NCI-H2171 treated with DMSO at 0.1 percent for 48 hours (cell line): ENCODE results near the gene PAX8.
"Not testable (repeated sequence)": the region's sequence is repeated elsewhere in the genome, so short reads cannot be mapped to it uniquely, and the experiment has no call there.

Experiments
- DNase-seq: peaks from one replicate; lab custom pipeline; 2025; lab: John Stamatoyannopoulos, UW

PAX8 gene

DNA sequence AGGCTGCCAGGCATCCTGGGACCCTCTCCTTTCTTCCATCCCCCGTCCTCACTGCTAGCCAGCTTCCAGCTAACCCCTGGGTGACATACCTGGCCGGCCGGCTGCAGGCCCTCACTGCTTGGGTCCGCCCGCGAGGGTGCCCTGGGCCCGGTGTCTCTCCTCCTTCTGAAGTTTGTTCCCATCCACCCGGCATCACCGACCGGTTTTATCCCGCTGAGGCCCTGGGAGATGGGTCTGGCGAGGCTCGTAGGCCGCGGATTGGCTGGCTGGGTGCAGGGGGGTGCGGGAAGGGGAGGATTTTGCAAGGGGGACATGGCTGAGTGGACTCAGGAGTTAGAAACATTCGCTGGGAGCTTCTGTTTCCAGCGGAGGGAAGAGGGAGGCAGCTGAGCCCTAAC lies at the start of gene PAX8:
Gene PAX8 (minus strand): TSS at position 180 of the 398 bp plus-strand sequence. CDS start 527 bp downstream, outside the sequence.
- no peak for DNase-seq

DNA sequence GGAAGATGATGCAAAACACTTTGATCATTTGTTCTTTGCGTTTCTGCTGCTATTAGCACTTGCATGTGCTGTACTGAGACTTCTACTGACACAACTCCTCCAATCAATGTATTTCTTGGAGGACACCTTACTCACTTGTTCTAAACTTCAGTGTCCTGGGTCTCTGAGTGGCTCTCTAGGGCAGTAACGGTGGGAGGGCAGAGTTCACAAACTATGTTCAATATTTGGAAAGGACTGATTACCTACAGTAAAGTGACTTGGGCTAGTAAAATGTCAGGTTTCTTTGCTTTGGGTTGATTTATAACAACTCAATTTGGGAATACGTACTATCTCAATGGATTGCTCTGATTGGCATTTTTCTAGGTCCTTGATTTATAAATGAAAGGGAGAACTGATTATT lies 49.3 kb upstream of the PAX8 start:
- no peak for DNase-seq

DNA sequence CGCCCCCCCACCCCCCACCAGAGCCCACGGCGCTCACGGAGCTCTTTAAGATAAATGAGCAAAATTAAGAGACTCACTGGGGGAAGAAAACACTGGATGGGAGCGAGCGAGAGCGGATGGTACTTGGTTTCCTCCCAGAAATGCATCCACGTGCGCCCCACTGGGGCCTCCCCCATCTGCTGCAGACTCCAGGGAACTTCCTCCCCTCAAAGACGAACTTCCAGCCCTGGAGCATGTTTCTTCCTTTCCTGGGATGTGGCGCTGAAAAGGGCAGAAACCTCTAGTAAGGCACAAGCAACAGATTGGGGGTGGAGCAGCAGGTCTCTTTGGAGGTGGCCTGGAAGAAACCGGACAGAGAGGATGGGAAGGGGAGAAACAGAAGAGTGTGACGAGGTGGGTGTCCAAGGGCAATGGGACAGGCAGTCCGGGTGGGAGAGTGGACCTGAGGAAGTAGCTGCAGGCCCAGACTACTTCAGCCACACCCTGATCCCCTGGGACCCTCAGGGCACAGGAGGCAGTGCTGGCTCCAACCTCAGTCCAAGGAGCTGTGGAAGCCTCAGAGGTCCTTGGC lies 46.5 kb upstream of the PAX8 start:
- DNase-seq = peak; percentile 86

DNA sequence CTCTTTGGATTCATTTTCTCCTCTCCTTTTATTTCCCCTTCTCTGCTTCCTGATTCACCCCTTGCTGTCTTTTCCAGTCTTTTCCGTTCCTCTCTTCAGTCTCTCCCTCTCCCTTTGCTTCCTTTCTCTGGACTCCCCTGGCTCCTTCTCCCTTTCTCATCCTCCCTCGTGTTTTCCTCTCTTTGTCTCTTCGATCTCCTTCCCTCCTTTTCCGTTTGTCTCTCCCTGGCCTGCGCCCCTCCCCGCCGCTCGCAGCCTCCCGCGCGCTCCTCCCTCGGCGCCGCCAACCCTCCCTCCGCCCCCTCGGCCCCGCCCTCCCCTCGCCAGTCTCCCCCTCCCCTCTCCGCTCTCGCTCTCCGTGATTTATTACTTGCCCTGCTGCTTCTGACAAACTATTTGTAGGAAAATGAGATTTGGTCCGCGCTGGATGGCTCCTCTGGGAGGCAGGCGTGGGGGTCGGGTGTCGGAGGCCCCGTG lies 46.0 kb upstream of the PAX8 start:
- DNase-seq = peak; percentile 92

DNA sequence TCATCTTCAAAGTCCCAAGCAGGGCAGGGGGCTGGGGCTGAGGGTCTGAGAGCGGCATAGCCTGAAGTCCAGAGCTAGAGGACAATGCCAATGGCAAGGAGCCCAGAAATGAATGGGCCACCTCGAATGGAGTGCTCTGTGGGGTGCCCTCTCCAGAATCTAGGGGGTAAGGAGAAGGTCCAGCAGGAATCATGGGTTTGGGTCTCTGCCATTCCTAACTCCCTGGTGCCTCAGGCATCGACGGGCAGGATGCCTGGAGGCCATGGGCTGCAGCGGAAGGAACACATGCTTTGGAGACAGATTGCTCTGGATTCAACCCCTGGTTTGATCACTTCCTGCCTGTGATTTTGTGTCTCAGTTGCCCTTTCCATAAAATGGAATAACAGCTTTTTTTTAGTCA lies 44.4 kb upstream of the PAX8 start:
- DNase-seq = not testable (repeated sequence)

DNA sequence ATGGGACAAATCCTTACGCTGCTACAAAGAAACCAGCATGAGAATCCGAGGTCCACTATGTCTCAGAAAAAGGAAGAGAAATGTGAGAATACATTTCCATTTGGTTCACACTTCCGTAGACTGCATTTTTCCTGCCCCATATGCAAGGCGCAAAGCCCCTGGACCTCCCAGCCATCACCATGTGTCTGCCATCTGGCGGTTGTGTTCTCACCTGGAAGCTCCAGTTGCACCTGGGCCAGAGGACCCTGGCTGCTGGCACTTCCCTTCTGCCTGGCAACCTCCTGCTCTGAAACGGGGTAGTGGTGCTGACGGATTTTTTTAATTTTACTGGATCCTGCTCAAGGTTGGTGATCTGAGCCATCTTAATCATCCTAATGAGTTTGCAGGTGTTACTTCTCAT lies 41.4 kb upstream of the PAX8 start:
- DNase-seq = peak; percentile 70

DNA sequence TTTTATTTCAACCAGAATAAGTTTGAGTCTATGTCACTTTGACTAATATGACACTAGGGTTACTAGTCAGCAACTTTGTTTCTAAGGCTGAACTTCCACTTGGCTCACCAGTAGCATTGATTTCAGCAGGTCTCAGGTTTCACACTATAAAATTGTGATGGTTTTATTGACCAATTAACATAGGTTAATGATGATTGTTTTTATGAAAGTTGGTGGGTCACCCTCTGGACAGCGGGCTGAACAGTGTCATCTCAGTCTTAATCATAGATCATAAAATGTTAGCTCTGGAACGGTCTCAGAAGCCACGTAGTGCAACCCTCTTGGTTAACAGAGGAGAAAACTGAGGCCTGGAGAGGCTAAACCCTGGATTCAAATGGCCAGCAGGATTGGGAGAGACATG lies 40.2 kb upstream of the PAX8 start:
- DNase-seq = not testable (repeated sequence)

DNA sequence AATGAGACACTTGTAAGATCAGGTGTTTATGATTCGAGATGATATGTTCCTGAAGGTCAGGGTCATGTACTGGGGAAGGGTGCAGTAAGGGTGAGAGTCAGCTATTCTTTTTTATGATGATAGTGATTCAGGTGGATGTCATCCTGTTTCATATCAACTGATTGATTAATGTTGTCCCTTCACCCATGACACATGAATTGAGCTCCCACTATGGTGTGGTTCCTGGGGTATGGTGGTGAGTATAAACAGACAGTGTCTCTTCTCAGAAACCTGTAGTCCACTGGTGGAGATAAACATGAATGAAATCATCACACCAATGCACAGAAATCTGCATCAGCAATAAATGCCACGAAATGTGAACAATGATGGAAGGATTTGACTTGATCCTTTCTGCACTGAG lies 37.4 kb upstream of the PAX8 start:
- no peak for DNase-seq

DNA sequence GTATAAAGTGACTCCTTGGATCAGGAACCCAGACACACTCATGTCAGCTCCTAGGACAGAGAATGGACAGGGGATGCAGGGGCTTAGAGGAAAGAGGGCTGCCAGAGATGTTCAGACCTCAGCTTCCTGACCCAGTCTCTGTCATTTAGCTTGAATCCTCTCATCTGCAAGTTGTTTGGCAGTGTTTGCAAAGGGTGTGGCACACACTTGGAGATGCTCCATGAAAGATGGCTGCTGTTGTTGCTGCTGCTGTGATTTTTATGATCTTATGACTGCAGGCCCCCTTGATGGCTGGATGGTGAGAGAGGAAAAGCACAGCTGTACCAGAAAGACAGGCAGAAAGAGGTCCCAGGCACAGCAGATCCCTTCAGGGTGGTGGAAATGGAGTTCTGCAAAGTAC lies 35.9 kb upstream of the PAX8 start:
- not testable (repeated sequence) for DNase-seq

DNA sequence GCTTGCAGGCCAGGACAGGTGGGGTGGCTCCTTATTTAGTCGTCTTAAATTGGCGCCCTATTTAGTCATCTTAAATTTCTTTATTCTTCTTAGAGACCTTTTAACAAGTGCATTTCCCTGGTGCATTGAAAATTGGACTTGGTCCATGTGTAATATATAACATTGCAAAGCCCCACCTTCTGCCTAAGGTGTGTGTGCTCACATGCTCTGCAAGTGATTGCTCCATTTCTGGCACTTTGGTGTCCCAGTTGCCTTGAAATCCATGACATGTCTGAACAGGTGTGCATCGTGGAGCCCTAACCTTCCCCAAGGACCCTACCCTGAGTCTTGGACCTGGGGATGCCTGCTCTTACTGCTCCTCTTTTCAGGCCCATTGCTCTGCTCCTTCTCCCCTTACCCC lies 35.5 kb upstream of the PAX8 start:
- DNase-seq = peak; percentile 47

DNA sequence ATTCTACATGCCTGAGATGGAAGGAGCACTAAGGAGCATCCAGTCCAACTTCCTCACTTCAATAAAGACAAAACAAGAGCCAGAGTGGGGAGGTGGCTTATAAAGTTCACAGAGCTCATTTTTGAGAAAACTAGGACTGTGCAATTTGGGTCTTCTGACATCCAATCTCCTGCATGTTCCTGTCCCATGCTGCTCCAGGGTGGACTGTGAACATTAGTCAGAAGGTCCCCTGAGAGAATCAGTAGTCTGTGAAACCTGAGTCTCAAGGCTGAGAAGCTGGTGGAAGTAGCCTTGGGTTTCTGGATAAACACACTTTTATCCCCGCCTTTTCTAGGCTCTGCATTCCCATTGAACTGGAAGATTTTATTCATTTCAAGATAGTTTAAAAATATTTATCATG lies 33.1 kb upstream of the PAX8 start:
- DNase-seq = peak; percentile 32

DNA sequence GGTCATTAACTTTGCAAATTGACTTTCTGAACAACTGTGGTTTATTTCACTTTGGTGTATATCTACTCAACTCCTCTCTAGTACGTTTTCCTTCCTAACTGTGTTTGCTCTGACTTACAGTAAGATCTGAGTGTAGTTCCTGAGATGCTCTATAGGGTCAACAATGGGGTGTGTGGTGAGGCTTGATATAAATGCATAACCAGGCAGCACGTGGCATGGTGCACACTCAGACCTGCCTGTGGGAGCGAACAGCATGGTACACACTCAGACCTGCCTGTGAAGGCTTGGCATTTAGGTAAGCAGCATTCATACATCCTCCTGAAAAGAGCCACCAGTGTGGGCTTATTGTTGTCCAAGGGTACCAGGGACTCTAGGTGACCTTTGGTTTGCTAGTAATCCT lies 32.5 kb upstream of the PAX8 start:
- not testable (repeated sequence) for DNase-seq

DNA sequence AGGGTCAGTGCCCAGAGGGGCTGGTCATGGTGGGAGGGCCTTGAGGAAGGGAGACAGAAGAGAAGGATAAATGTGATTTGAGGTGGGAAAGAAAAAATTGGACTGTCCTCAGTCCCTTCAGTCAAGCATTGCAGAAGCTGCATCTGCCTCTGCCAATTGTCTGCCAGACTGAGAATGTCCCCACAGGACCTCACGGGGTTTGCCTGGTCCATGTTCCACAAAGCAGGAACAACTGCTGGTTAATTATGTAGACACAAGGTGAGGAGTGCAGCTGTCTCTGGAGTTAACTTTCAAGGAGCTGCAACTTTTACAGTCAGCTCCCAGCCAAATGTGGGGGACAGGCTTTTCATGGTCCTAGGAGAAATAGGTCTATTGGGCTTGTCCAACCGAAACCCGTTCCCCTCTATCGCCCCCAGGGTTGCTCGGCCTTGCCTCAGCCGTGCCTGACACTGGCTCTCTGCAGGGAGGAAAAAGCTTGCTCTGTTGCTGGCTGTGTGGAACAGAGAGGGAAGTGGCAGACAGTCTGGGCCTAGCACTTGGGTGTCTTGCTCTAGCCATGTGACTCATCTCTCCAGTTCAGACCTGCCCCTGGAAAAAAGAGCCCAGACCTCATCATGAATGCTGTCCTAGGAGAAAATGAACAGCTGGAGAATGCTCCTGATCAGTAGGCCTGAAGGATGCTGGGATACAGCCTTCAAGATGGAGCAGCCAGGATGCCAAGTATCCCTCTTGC lies 31.1 kb upstream of the PAX8 start:
- DNase-seq = peak; percentile 78

DNA sequence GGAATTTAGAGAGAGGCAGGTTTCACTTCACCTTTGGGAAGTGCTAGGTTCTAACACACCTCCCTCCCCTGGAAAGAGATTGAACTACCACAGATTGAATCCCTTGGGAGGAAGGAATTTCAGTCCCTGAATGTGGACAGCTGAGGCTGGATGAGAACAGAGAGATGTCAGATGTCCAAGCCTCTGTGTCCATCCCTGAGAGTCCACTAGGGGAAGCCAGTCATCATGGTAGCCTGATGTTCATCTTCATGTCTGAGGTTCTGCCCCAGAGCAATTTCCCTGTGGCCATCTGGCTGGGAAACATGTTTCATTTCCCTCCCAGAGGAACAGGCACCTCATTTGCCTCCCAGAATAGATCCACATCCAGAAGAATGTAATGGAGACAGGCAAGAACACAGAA lies 30.1 kb upstream of the PAX8 start:
- not testable (repeated sequence) for DNase-seq

DNA sequence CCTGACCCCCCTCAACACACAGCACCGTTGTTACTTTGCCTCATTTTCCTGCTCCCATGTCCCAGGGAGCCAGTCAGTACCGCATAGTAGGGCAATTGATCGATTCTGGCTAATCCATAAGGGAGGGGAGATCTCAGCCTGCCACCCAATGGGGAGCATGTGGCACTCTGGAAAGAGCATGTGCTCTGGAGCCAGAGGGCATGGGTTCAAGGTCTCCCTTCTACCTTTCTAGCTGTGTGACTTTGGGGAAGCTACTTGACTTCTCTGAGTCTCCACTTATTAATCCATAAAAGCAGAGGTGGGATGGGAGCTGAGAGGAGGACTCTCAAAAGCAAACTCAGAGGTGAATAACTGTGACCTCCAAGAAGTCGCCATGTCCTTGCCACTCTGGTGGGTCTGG lies 27.5 kb upstream of the PAX8 start:
- DNase-seq = not testable (repeated sequence)

DNA sequence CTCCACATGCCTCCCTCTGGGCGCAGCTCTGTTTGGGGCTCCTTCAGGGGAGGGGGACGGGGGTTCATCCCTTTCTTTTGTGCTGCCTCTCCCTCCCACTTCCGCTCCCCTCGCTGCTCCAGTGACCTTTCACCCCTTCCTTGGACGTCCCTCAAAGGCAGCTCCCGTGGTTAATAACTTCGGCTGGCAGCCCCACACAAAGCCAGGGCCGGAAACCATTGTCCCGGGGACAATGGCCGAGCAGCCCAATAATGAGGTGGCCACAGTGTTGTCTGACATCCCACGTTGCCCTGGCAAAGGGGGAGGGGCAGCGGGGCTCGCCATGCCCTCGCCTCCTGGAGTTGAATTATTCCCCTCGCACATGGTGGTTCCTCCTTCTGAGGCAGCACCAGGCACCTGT lies 27.0 kb upstream of the PAX8 start:
- DNase-seq = not testable (repeated sequence)

DNA sequence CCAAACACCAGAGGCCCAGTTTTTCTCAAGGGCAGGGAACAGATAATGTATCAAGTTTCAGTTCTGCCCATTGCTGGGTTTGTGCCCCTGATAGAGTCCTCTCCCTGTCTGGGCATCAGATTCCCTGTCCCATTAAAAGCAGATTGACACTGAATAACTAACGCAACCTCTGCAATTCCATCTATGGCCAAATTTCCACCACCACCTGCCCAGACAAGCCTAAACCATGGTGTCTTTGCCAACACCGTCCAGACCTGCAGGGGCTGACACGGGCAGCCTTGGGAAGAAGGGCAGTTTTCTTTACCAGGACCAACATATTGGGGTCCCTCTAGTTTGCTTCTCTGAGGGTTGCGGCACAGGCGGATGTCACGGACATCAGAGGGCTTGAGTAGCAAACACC lies 26.4 kb upstream of the PAX8 start:
- DNase-seq = no peak

DNA sequence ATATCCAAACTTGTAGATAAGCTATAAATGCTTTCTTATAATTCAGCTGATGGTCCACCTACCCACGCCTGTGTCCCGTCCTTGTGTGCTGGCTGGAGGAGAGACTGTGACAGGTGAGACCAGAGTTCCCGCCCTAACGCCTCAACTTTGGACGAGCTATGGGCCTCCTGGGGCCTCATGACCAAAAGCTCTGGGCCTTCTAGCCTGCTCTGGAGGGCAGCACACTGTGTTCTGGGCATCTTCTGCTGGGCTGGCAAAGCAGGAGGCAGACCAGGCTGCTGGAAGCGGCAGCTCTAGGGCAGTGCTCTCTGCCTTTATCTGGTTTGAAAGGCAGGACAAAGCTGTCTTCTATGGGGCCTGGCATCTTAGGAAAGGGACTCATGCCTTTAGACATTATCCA lies 26.0 kb upstream of the PAX8 start:
- DNase-seq = no peak

DNA sequence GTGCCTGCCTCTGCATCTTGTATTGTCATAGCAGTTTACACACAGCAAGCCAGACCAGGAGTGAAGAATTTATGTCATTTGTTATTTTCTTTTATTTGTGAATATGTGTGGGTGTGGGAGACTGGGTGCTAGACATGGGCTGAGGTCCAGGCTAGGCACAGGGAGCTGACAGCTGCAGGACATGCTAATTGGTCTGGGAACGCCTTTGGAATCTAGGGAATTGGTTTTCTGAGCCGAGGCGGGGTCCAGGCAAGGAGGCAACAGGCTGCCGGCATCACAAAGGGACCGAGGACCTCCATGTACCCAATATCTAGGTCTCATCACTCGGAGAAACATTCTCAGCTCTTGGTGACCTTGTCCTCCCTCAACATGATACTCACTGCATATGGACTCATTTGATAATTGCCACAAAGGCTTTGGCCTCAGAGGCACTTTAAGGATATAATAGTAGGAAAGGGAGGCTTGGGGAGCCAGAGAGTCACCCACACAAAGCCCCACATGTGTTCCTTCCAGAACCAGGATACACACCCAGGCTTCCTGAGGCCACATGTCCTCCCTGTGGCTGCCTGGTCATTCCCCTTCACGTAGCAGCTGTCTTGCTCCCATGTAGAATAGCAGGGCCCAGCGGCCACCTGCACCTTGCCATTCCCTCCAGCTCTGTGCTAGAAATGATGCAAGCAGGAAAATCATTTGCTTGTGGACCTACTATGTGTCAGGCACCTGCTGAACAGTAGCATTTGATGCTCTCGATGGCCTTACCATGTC lies 23.7 kb upstream of the PAX8 start:
- DNase-seq = not testable (repeated sequence)

DNA sequence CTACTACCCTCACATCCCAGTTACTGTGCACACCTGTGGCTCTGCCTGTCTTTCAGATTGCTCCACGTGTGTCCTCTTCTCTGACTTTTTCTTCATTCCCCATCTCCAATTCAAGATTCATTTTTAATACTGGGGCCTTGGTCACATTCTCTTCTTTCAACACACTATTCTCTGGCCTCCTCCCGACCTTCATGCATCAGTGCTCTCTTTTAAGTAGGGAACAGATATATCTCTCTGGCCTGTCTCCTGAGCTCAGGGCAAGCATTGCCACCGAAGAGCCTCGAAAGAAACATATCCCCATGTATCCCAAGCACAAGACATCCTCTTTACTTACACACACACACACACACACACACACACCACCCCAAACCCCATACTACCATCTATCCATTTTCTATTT lies 21.6 kb upstream of the PAX8 start:
- DNase-seq = no peak

DNA sequence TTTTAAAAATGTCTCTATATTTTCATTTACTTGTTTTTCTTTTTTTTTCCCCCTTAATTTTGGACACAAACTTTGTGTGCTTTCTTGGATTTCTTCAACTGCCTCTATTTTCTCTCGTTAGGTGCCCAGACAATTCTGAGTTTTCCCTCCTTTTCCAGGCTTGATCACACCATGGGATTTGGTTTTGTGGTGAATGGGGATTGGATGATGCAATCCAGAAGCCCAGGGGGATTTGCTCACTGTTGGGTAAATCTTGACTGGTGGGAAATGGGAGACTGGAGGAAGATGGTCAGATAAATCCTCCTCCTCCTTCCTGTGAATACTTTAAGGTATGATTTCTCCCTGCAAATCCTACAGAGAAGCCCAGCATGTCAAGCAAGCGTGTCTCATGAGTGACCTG lies 19.5 kb upstream of the PAX8 start:
- DNase-seq = no peak

DNA sequence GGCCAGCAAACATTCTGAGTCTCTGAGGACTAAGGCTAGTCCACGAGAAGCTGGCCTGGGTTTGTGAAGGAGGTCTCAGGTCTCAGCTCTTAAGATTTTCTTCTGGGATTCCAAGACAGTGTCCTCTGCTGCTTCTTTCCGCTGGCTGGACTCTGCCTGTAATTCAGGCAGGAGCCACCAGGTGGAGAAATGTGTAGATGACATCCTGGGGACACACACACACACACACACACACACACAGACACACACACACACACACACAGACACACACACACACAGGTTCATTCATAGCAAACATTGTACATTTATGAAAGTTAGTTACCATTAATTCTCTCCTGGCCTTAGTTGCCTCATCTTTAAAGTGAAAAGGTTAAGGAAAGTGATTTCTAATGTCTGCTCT lies 18.9 kb upstream of the PAX8 start:
- not testable (repeated sequence) for DNase-seq

DNA sequence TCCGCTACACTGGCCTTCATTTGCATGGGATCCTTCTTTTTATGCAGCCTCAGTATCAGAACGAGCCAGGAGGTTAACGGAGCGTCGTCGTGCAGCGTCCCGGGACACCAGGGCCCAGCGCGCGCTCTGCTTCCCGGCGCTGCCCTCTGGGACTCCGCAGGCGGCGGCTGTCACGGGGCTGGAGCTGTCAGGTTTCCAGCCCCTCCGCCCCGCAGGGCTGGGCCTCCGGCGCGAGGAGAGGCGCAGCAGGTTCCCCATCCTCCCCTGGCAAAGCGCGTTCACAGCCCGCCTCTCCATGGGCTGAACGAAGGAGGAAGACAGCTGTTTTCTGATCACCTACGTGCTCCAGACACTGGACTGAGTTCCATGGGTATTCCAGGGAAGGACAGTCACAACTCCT lies 12.5 kb upstream of the PAX8 start:
- DNase-seq = no peak
